HG03460 (cell line): ENCODE data around the gene FOXK1.

ENCODE experiments used
- ATAC-seq: cut with Tn5 transposase; IDR thresholded peaks from one replicate; pipeline ENCODE4 v1.9.1; 2021; ENCODE audit not compliant: unreplicated experiment

FOXK1 gene

DNA sequence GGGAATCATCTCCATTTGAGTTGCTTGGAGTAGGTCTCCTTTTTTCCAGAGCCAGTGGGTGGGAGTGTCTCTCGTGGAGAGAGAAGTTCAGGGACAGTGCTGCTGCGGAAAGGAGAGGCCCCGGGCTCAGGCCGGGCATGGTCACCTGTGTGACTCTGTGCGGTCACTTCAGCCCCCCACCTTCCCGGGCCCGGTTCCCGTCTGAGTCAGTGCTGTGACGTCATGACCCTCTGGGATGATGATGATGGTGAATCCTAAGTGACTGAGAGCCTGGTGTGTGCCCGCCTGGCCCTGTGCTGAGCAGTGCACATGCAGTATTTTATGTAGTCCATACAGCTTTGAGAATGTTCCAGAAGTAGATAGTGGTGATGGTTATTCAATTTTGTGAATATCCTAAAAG lies 60.8 kb downstream of the FOXK1 start:
- no peak for ATAC-seq

DNA sequence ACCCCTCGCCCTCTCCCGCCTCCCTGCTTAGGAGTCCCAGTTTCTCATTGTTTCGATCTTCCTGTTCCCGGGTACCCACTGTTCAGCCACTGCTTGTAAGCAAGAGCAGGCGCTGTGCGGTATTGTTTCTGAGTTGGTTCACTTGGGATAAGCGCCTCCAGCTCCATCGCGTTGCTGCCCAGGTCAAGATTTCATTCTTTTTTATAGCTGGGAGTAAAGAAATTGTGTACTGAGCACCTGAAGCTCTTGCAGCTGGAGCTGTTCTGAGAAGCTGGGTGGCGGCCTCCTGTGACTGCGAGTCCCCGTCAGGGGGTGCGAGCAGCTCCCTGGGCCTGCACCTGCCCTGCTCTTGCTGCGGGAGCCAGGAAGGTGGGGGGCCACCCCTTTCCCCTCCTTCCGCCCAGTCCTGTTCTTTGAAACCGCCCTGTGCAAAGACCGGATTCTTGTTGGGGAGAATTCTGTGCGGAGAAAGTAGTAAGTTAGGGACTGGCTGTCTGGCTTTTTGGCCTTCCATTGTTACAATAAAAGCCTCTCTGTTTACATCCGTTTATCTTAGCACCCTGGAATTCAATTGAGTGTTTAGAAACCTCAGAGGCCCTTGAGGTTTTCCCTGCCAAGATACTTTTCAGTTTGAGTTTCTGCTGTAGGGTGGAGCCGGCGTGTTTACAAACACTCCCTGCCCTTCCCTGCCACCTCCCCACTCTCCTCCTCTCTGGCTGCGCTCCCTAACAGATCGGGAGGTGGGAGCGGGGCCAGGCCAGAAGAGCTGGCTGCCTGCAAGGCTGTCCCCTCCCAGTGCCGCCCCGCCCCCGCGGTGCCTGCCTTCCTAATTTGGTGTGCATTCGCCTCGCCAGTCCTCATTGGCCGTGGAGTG lies 62.5 kb downstream of the FOXK1 start:
- peak; percentile 65 for ATAC-seq

DNA sequence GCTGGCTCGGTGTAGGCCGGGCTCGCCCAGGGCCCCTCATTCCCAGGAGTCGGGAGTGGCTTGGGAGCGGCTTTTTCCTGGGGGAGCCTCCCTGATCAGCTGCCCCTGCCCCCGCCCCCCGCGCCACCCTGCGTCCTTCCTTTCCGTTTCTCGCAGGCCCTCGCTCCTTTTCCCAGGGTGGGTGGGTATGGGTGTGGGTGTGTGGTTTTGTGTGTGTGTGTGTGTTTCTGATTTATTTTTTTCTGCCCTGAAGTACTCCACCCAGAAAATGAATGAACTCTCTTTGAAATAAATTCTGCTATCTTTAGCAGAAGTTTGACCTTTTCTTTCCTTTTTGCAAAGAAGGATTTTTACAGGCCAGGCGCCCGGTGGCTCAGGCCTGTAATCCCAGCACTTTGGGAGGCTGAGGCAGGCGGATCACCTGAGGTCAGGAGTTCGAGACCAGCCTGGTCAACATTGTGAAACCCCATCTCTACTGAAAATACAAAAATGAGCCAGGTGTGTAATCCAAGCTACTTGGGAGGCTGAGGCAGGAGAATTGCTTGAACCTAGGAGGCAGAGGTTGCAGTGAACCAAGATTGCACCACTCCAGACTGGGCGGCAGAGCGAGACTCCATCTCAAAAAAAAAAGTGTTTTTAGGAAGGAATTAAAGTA lies 63.3 kb downstream of the FOXK1 start:
- peak; percentile 27 for ATAC-seq

- no peak for ATAC-seq
Measured at GRCh38 chr7:4745971-4746919, 64.2 kb downstream of the FOXK1 start.

DNA sequence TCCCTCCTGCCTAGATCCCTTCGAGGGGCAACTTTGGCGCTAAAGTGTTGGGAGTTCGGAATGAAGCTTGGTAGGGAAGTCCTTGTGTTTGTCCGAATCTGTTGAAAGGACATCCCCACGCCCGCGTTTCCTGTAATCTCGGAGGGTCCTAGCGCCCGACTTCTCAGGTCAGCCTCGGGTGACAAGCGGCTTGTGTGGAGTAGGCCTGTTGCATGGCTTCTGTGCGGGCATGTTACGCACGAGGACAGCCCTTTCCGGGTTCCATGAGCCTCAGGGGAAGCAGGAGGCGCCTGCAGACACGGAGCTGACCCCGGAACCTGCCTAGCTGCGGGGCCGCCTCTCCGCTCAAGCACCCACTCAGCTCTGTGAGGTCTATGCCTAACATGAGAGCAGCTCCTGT lies 64.9 kb downstream of the FOXK1 start:
- ATAC-seq: no peak

DNA sequence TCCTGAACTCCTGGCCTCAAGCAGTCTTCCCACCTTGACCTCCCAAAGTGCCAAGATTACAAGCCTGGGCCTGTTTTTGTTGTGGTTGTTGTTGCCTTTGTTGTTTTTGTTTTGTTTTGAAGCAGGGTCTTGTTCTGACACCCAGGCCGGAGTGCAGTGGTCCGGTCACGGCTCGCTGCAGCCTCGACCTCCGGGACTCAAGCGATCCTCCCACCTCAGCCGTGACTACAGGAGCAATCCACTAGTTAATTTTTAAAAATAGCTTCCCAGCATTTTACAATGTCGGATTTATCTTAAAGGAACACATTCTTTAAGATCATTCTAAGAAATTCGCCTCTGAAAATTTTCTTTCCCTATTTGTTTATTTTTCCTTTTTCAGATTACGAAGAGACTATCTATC lies 65.7 kb downstream of the FOXK1 start:
- no peak for ATAC-seq

DNA sequence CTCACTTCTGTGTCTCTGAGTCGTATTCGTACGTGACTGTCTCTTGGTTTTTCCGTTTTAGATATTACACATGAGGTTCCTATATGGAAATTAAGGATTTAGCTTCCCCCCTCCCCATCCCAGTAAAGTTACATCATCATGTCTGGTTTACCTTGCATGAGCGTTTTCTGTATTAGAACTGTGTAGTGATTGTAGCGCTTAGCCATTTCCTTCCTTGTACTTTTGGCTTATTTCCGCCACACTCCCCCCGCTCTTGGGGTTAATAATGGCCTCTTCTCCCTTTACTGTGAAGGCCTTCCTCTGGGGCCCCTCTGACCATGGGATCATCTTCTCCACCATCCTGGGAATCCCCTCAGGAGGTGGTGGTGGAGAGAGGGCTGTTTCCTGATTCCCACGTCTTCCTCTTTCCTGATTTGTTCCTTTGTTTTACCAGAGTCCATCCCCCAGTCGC lies 66.2 kb downstream of the FOXK1 start:
- ATAC-seq: no peak

GRCh38 chr7:4749363-4749762 lies 67.3 kb downstream of the FOXK1 start:
- ATAC-seq: no peak

DNA sequence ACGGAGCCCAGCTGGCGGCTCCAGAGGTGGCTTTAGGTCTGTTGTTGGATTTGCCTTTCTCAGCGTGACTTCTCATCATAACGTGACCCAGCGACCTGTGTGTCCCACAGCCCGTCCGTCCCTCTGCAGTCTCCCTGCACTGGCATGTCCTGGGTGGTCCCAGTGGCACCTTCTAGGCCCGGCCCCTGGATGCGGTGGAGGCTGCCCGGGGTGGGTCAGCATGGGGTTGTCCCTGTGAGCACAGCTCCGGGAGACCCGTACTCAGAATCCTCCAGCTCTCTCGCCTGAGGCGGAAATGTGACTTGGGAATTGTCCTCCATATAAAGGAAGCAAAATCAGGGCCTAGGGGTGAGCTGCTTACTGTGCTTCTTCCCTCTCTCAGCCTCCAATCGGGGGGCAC lies 67.7 kb downstream of the FOXK1 start:
- no peak for ATAC-seq

- no peak for ATAC-seq
Measured at GRCh38 chr7:4751398-4751947, 69.4 kb downstream of the FOXK1 start.

GRCh38 chr7:4753598-4754432 lies 71.7 kb downstream of the FOXK1 start:
- ATAC-seq: peak; percentile 84

- no peak for ATAC-seq
Measured at GRCh38 chr7:4754433-4755010, 72.4 kb downstream of the FOXK1 start.

DNA sequence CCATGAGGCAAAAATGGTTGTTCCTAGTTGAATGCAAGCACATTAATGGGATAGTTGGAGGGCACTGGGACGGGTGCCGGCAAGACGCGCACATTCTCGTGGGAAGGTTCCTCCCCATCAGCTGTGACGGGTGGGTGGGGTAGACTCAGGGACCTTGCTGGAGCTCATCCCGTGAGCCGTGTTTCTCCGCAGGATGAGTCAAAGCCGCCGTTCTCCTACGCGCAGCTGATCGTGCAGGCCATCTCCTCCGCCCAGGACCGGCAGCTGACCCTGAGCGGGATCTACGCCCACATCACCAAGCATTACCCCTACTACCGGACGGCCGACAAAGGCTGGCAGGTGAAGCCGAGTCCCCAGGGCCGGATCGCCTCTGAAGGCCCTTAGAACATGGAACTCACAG lies 73.0 kb downstream of the FOXK1 start:
- ATAC-seq: no peak

GRCh38 chr7:4758111-4758510 lies 76.0 kb downstream of the FOXK1 start:
- ATAC-seq: no peak

- ATAC-seq: no peak
Measured at GRCh38 chr7:4758791-4759190, 76.7 kb downstream of the FOXK1 start.

GRCh38 chr7:4759211-4759610 lies 77.1 kb downstream of the FOXK1 start:
- ATAC-seq: no peak

DNA sequence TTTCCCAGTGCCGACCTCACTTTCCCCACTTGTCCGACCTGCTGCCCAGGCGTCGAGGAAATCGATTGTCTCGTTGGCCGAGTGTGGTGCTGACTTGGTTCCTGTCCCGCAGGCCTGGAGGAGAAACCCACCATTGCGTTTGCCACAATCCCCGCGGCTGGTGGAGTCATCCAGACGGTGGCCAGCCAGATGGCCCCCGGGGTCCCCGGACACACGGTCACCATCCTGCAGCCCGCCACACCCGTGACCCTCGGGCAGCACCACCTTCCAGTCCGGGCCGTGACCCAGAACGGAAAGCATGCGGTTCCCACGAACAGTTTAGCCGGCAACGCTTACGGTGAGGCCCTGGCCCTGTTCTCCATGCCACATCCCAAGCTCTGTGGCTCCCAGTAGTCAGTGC lies 78.9 kb downstream of the FOXK1 start:
- ATAC-seq: no peak

- no peak for ATAC-seq
Measured at GRCh38 chr7:4762121-4763055, 80.3 kb downstream of the FOXK1 start.
